CD4-positive, alpha-beta T cell treated with Interleukin-17A for 4 hours (primary cell): ENCODE measurements around the gene GMDS.

Source experiments
- DNase-seq: peaks from one replicate; pipeline ENCODE4 v3.0.0-alpha.2; 2020; ENCODE audit warnings: mixed read lengths

Gene GMDS

DNA sequence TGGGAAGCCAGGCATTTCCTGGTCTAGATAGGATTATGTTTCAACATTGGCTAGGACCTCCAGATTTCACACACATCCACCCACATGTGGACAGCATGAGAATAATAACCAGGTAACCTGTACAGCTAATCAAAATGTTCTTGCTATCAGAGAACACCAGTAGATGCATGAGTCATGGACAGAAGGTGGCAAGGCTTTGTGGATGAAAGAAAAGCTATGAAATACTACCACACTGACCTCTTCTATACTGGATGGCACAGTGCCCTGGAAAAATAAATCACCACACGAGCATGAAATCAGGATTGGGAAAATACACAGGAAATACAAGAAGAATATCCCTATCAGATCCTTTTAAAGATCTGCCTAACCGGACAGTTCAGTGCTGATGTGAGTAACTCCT is 113.0 kb downstream of the GMDS start:
- DNase-seq, result no peak

- no peak for DNase-seq
Measured at GRCh38 chr6:2129182-2129621, 116.2 kb downstream of the GMDS start.

DNA sequence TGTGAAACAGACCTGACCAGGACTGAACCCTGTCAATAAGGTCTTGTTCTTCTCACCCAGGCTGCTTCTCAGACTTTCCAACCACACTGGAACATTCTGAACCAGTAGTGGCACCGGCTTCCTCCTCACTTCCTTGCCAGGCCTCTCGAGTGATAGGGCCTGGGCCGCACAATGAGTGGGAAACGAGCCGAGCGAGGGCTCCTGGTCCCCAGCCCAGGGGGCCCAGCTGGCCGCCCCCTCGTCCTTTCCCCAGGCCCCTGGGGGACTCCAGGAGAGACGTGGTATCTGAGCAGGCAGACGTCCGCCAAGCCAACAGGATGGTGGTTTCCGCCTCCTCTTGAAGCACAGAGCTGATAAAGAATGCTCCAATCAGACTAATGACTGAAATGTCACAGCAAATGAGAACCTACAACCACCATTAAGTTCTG is 117.9 kb downstream of the GMDS start:
- DNase-seq, result peak; percentile 7

DNA sequence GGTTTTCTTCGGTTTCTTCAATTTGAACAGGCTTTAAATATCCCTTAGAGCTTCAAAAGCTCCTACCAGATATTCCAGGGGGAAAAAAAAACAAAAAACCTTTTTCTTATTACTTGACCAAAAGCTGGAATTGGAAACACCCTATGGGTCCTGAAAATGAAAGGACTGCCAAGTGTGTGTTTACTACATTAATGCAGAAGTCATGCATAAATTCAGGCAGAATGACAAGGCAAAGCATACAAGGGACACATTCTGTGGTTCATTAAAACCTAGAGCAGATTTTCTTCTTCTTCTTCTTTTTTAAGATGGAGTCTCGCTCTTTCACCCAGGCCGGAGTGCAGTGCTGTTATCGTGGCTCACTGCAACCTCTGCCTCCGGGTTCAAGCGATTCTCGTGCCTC is 119.1 kb downstream of the GMDS start:
- no peak for DNase-seq

GRCh38 chr6:2125158-2125557 is 120.2 kb downstream of the GMDS start:
- DNase-seq, result no peak

GRCh38 chr6:2124260-2124709 is 121.1 kb downstream of the GMDS start:
- no peak for DNase-seq

- DNase-seq, result no peak
Measured at GRCh38 chr6:2120912-2121311, 124.5 kb downstream of the GMDS start.

GRCh38 chr6:2119275-2119674 is 126.1 kb downstream of the GMDS start:
- DNase-seq, result no peak

DNA sequence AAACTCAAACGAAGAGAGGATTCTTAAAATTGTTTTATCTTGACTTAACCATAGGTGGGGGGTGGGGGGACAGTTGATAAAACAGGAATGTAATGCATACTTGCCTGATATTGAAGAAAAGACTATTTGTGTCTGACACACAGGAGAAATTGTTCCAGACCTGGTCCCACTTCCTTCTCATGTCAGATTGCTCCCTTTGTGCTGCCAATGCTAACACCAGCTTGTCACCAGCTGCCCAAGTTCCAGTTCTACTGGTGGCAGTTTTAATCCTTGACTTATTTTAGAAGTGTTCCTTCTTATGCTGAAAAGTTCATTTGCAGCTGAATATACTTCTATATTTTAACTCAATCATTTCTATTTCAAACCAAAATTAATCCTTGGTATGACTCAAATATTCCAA is 127.3 kb downstream of the GMDS start:
- DNase-seq, result no peak

DNA sequence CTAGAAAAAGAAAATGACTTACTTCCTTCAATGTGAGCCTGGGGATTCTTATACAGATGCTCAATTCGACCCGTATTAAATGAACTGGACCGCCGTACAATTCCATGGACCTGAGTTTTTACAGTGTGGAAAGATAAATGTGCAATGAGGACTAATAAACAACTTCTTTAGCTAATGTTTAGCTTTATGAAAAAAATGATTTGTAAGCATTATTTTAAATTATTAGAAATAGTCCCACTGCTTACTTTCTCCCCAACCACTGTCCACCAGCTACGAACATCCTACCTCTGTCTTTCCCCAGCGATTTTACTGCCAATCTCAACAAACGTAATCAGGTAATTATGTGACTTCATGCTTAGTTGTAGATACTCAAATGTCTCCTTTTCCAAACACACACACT is 128.0 kb downstream of the GMDS start:
- DNase-seq, result no peak

DNA sequence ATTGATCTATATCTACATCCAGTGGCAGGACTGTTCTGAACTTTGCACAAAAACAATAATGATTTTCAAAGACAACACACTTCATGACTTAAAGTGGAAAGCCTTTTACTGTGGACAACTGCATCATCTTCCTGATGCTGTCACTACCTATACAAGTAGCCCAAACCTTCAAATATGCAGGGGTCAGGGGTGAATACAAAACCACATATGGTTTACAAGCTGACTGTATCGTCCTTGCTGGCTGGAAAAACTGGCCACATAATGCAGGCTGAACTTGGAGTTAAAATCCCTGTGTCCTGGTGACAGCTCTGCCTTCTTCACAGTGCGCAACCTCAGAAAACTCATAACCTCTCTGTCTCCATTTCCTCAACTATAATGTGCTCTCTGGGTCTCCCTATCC is 128.9 kb downstream of the GMDS start:
- no peak for DNase-seq

DNA sequence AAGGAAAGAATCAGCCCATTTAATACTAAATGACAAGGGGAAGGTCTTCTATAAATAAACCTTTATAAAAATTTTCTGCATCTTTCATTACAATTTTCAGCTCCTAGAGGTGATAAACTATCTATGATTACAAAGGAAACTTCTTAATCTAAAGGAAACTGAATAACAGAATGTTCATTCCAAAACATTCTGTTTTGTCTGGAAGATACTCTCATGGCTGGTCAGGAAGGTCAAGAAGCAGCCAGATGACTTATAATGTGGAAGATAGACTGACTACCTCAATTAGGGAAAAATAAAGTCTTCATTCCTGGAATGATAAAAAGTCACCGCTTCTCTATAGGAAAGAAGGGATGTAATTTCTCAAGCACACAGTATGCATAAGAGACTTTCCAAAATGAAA is 131.3 kb downstream of the GMDS start:
- DNase-seq, result no peak

- no peak for DNase-seq
Measured at GRCh38 chr6:2111162-2111677, 134.2 kb downstream of the GMDS start.

DNA sequence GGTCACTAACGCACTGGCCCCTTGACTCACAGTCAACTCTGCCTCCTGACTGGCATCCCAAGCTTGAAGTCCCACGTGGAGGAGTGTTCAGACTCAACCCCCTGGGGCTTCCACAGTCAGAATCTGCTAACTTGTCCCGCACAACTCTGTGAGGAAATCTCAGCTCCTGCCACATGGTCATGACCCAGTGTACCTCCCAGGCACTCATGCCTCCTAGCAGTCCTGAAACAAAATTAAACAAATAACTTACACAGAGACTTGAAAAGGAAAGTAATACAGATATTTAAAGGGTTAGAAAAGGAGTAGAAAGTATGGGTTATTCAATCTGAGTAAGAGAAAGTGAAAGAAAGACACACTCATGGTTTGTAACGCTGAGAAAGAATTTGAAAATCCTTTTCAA is 134.9 kb downstream of the GMDS start:
- DNase-seq, result no peak

GRCh38 chr6:2109796-2110195 is 135.6 kb downstream of the GMDS start:
- DNase-seq, result no peak

DNA sequence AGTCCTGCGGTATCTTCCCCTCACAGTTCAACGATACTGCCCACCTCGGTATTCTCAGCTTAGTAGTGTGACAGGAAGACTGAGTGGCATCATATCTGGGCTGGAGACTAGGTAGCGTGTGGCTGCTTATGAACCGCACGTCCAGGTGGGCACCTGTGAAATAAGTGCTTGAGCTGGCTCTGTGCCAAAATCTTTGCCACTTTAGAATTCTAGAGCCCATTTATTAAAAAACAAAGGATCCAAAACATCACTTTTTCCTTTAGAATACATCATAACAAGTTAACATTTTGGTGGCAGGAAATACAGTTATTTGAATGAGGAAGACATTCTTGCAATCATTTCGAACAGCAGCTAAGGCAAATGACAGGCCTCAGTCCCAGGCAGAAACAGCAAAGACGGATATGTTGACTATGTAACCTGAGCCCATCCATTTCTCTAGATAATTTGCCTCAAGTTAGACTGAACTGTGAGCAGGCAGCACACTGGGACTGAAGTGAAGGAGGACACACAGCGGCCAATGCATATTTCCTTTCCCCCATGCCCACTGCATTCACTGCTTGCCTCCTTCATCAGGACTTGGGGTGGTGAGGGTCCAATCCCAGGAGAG is 136.6 kb downstream of the GMDS start:
- no peak for DNase-seq

DNA sequence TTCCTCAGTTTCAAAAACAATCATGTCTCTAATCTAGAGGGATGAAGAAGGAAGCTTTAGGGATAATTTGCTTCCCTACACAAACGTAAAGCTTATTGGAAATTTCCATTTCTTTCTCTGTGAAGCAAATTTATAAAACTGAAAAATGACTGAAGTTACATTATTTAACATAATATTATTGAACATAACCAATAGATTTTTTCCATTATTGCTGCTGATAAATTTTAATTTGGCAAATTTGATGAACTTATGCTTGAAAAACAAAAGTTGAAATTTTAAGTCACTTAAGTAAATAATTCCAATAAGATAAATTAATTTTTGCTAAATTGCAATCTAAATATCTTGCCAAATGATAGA is 140.9 kb downstream of the GMDS start:
- no peak for DNase-seq

- DNase-seq, result no peak
Measured at GRCh38 chr6:2103765-2104523, 141.5 kb downstream of the GMDS start.

GRCh38 chr6:2102966-2103365 is 142.4 kb downstream of the GMDS start:
- no peak for DNase-seq

DNA sequence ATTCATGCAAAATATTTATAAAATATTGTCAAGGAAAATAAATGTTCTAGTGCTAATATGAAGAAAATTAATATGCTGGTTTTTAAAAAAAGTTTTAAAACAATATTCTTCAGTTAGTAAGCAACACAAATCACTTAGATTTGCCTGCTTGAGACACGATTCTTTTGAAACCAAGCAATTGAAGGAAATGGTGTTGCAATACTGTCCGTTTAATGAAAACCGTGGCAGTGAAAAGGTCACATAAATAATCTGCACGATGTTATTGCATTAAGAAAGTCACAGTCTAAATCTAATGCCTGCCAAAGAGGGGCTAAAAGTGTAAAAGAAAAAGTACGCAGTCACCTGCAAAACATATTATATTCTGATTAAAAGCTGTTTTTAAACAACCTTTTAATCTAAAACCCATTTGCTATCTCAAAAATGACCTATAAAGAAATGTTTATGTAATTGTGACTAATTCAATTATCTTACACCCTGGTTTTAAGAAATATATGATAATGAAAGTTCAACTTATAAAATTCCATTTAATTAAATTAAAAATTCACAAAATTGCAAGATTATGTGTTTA is 143.0 kb downstream of the GMDS start:
- DNase-seq, result no peak

GRCh38 chr6:2101213-2101612 is 144.2 kb downstream of the GMDS start:
- no peak for DNase-seq

GRCh38 chr6:2099870-2100269 is 145.5 kb downstream of the GMDS start:
- no peak for DNase-seq

DNA sequence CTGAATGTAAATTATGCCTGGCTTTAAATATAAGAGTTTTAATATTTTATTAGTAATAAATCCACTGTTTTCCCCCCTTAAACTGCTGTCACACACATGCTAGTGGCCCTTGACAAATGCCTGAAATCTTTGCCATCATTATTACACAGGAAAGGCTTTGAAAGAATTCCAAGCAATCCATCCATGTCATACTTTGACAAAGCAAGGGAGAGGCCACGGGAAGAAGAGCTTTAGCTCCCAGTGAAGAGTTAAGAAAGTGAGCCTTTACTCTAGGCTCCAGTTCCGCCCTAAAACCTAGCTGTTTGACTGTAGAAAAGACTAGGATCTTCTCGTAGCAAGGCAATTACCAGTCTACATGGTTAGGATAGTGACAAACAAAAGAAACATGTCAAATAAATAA is 147.9 kb downstream of the GMDS start:
- no peak for DNase-seq

DNA sequence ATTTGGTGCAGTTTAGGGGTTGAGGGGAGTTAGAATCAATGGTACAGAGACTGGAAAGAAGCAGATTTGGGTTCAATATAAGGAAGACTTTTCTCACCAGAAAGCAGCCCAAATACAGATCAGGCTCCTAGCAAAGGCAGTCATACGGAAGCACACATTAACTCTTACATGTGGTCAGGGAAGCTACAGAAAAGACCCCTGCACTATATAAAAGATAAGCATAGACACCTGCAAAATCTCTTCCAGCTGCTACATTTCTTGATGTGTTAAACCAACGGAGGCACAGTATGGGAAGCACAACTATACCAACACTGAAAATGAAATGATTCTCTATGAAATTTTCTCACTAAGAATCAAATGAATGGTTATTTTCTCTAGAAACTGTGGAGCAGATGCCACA is 150.8 kb downstream of the GMDS start:
- no peak for DNase-seq
